ENCODE data around the gene GMPR2.
A peak's percentile ranks its signal among the peaks of the same experiment; 100 is the strongest.

The GMPR2 gene

GRCh38 chr14:24249230-24250021 is 16.7 kb downstream of the GMPR2 start:
- Histone ChIP-seq H3K79me1 (ENCODE audit: low read length) (peaks cover 3% of the 10 kb centered on the region), H3K27me3 (ENCODE audit: insufficient read depth, low read length) (no peaks in the 10 kb centered on the region), H4K12ac (ENCODE audit: low read depth, low read length) (no peak overlapping the region), H3K27ac (ENCODE audit: low read depth, low read length) (no peak overlapping the region), H3K4me1 (ENCODE audit: control insufficient read depth in 1 of 2, insufficient read depth in 2 of 2, low read length in 2 of 2) (peaks cover 3 to 4% of the 10 kb centered on the region in 2 experiments), H2BK120ac (ENCODE audit: insufficient read depth, low read length, poor library complexity) (no peak overlapping the region), H3K18ac (ENCODE audit: low read length) (no peak overlapping the region), H4K8ac (ENCODE audit: low read depth, low read length) (no peak overlapping the region), H3K4me2 (ENCODE audit: low read length) (no peak overlapping the region), H3K4ac (ENCODE audit: low read depth, low read length) (no peak overlapping the region), H3K14ac (ENCODE audit: low read length) (no peak overlapping the region), H3K36me3 (ENCODE audit: control insufficient read depth in 1 of 2, insufficient read depth in 2 of 2, low read length in 2 of 2) (peaks cover 33 to 40% of the 10 kb centered on the region in 2 experiments), H2BK5ac (ENCODE audit: low read depth, low read length, poor library complexity) (no peak overlapping the region), H3K4me3 (ENCODE audit: low read depth, low read length) (no peak overlapping the region), H3K79me2 (ENCODE audit: control insufficient read depth, insufficient read depth, low read length, poor library complexity) (no peaks in the 10 kb centered on the region), H4K91ac (ENCODE audit: low read depth, low read length) (no peak overlapping the region), H3K23ac (ENCODE audit: low read length) (no peak overlapping the region), H2BK12ac (ENCODE audit: low read length) (no peak overlapping the region), H3K9me3 (ENCODE audit: insufficient read depth, low read depth, low read length) (no peaks in the 10 kb centered on the region), H3K9ac (ENCODE audit: low read length) (no peak overlapping the region), H2AK5ac (ENCODE audit: low read length) (no peak overlapping the region), H2AFZ (ENCODE audit: insufficient read depth, low read length, poor library complexity) (no peak overlapping the region)
- DNase-seq, result no peak
- WGBS (ENCODE audit: extremely low coverage, insufficient coverage, insufficient read length), result no CpG with 5 or more reads among the region's 13 CpGs

DNA sequence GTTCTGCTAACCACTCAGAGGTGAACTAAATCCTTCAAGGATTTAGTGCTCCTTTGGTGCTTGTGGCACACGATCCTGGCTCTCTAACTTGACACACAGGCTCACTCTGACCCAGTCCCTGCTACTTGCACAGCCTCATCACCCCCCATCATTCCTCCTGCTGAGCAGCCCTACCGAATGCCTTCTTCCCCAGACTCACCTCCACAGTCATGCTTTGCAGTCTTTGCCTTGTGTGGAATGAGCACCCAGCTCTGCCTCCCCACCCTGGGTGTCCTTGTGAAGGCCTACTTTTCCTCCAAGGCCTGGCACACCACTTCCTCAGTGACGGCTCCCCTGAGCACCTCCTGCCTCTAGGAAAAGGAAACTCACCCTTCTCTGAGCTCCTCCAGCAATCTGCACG is 17.6 kb downstream of the GMPR2 start:
- Histone ChIP-seq H3K18ac (ENCODE audit: low read length) (no peak overlapping the region), H4K91ac (ENCODE audit: low read depth, low read length) (no peak overlapping the region), H3K4me2 (ENCODE audit: low read length) (no peak overlapping the region), H3K9me3 (ENCODE audit: insufficient read depth, low read depth, low read length) (no peaks in the 10 kb centered on the region), H2BK12ac (ENCODE audit: low read length) (no peak overlapping the region), H2BK5ac (ENCODE audit: low read depth, low read length, poor library complexity) (no peak overlapping the region), H3K4me1 (ENCODE audit: control insufficient read depth in 1 of 2, insufficient read depth in 2 of 2, low read length in 2 of 2) (peaks cover 3 to 4% of the 10 kb centered on the region in 2 experiments), H3K79me2 (ENCODE audit: control insufficient read depth, insufficient read depth, low read length, poor library complexity) (no peaks in the 10 kb centered on the region), H2AFZ (ENCODE audit: insufficient read depth, low read length, poor library complexity) (no peak overlapping the region), H3K4ac (ENCODE audit: low read depth, low read length) (no peak overlapping the region), H2BK120ac (ENCODE audit: insufficient read depth, low read length, poor library complexity) (no peak overlapping the region), H3K27me3 (ENCODE audit: insufficient read depth, low read length) (no peaks in the 10 kb centered on the region), H3K9ac (ENCODE audit: low read length) (no peak overlapping the region), H4K12ac (ENCODE audit: low read depth, low read length) (no peak overlapping the region), H4K8ac (ENCODE audit: low read depth, low read length) (no peak overlapping the region), H3K14ac (ENCODE audit: low read length) (no peak overlapping the region), H3K4me3 (ENCODE audit: low read depth, low read length) (no peak overlapping the region), H3K23ac (ENCODE audit: low read length) (no peak overlapping the region), H3K27ac (ENCODE audit: low read depth, low read length) (no peak overlapping the region), H2AK5ac (ENCODE audit: low read length) (no peak overlapping the region), H3K79me1 (ENCODE audit: low read length) (peaks cover 3% of the 10 kb centered on the region), H3K36me3 (ENCODE audit: control insufficient read depth in 1 of 2, insufficient read depth in 2 of 2, low read length in 2 of 2) (peaks cover 42 to 49% of the 10 kb centered on the region in 2 experiments)
- DNase-seq, result no peak
- no CpG with 5 or more reads among the region's 4 CpGs for WGBS (ENCODE audit: extremely low coverage, insufficient coverage, insufficient read length)

DNA sequence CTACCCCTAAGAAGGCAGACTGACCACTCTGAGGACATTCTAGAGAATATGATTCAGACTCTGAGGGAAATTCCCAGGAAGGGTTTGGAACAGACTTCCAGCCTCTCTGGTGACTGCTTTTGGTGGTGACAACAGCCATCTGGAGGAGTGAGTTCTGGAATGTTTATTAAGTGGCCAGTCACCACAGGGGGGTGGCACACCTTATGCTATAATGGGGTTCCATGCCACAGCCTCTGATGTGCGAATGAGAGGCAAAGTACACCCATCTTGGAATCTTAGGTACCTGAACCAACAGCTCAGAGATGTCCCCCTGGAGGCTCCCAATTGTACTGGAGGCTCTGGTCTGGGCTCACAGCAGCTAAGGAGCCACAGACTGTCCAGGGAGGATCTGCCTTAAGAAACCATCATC is 19.2 kb downstream of the GMPR2 start:
- peaks cover 3 to 4% of the 10 kb centered on the region in 2 experiments for H3K4me1 ChIP-seq (ENCODE audit: control insufficient read depth in 1 of 2, insufficient read depth in 2 of 2, low read length in 2 of 2)
- no peak overlapping the region for H2AK5ac ChIP-seq (ENCODE audit: low read length)
- WGBS (ENCODE audit: extremely low coverage, insufficient coverage, insufficient read length), result no CpG with 5 or more reads among the region's 1 CpG

GRCh38 chr14:24252289-24253124 is 19.8 kb downstream of the GMPR2 start:
- H2AFZ ChIP-seq (ENCODE audit: insufficient read depth, low read length, poor library complexity), result no peak overlapping the region
- H3K36me3 ChIP-seq (ENCODE audit: control insufficient read depth in 1 of 2, insufficient read depth in 2 of 2, low read length in 2 of 2), result peaks cover 56 to 63% of the 10 kb centered on the region in 2 experiments
- H3K27ac ChIP-seq (ENCODE audit: low read depth, low read length), result peak overlapping the region; percentile 1
- H3K27me3 ChIP-seq (ENCODE audit: insufficient read depth, low read length), result no peaks in the 10 kb centered on the region
- no peak overlapping the region for H4K12ac ChIP-seq (ENCODE audit: low read depth, low read length)
- DNase-seq, result no peak
- peak overlapping the region; percentile 53 for H4K91ac ChIP-seq (ENCODE audit: low read depth, low read length)
- no peak overlapping the region for H3K18ac ChIP-seq (ENCODE audit: low read length)
- H3K14ac ChIP-seq (ENCODE audit: low read length), result no peak overlapping the region
- no peak overlapping the region for H4K8ac ChIP-seq (ENCODE audit: low read depth, low read length)
- no peak overlapping the region for H2BK120ac ChIP-seq (ENCODE audit: insufficient read depth, low read length, poor library complexity)
- H3K4me1 ChIP-seq (ENCODE audit: control insufficient read depth in 1 of 2, insufficient read depth in 2 of 2, low read length in 2 of 2), result peaks cover 3 to 4% of the 10 kb centered on the region in 2 experiments
- no peak overlapping the region for H3K23ac ChIP-seq (ENCODE audit: low read length)
- H3K79me2 ChIP-seq (ENCODE audit: control insufficient read depth, insufficient read depth, low read length, poor library complexity), result no peaks in the 10 kb centered on the region
- peaks cover 1% of the 10 kb centered on the region for H3K9me3 ChIP-seq (ENCODE audit: insufficient read depth, low read depth, low read length)
- H3K4me3 ChIP-seq (ENCODE audit: low read depth, low read length), result no peak overlapping the region
- no peak overlapping the region for H3K9ac ChIP-seq (ENCODE audit: low read length)
- WGBS (ENCODE audit: extremely low coverage, insufficient coverage, insufficient read length), result no CpG with 5 or more reads among the region's 11 CpGs
- H2BK12ac ChIP-seq (ENCODE audit: low read length), result no peak overlapping the region
- H3K4me2 ChIP-seq (ENCODE audit: low read length), result no peak overlapping the region
- no peak overlapping the region for H2BK5ac ChIP-seq (ENCODE audit: low read depth, low read length, poor library complexity)
- H2AK5ac ChIP-seq (ENCODE audit: low read length), result no peak overlapping the region
- peaks cover 3% of the 10 kb centered on the region for H3K79me1 ChIP-seq (ENCODE audit: low read length)
- no peak overlapping the region for H3K4ac ChIP-seq (ENCODE audit: low read depth, low read length)

More for the DNA sequence above, 19.2 kb downstream of the GMPR2 start:
- peak overlapping the region; percentile 1 for H3K27ac ChIP-seq (ENCODE audit: low read depth, low read length)
- no peak overlapping the region for H3K9ac ChIP-seq (ENCODE audit: low read length)
- H3K9me3 ChIP-seq (ENCODE audit: insufficient read depth, low read depth, low read length), result peaks cover 1% of the 10 kb centered on the region
- H3K36me3 ChIP-seq (ENCODE audit: control insufficient read depth in 1 of 2, insufficient read depth in 2 of 2, low read length in 2 of 2), result peaks cover 53 to 61% of the 10 kb centered on the region in 2 experiments
- no peak overlapping the region for H3K4me2 ChIP-seq (ENCODE audit: low read length)
- no peaks in the 10 kb centered on the region for H3K27me3 ChIP-seq (ENCODE audit: insufficient read depth, low read length)
- no peak overlapping the region for H2AFZ ChIP-seq (ENCODE audit: insufficient read depth, low read length, poor library complexity)
- H3K23ac ChIP-seq (ENCODE audit: low read length), result no peak overlapping the region
- H3K14ac ChIP-seq (ENCODE audit: low read length), result no peak overlapping the region
- no peak overlapping the region for H3K4ac ChIP-seq (ENCODE audit: low read depth, low read length)
- no peaks in the 10 kb centered on the region for H3K79me2 ChIP-seq (ENCODE audit: control insufficient read depth, insufficient read depth, low read length, poor library complexity)
- peak in 1 of 2 donors; percentile 18 for DNase-seq
- no peak overlapping the region for H2BK12ac ChIP-seq (ENCODE audit: low read length)
- peaks cover 3% of the 10 kb centered on the region for H3K79me1 ChIP-seq (ENCODE audit: low read length)
- no peak overlapping the region for H3K18ac ChIP-seq (ENCODE audit: low read length)
- no peak overlapping the region for H4K8ac ChIP-seq (ENCODE audit: low read depth, low read length)
- H2BK120ac ChIP-seq (ENCODE audit: insufficient read depth, low read length, poor library complexity), result no peak overlapping the region
- no peak overlapping the region for H2BK5ac ChIP-seq (ENCODE audit: low read depth, low read length, poor library complexity)
- no peak overlapping the region for H3K4me3 ChIP-seq (ENCODE audit: low read depth, low read length)
- peak overlapping the region; percentile 53 for H4K91ac ChIP-seq (ENCODE audit: low read depth, low read length)
- no peak overlapping the region for H4K12ac ChIP-seq (ENCODE audit: low read depth, low read length)

All from trophoblast cell (in vitro differentiated cells and primary cell).